Central memory CD8-positive, alpha-beta T cell (primary cell): ENCODE data around the gene MYPN.

Source experiments
- ATAC-seq: fragments of 150-1000 bp; cut with Tn5 transposase; replicated peaks from 2 replicates; pipeline ENCODE4 v1.10.0; 2022; ENCODE audit warnings: mild to moderate bottlenecking, moderate FRiP score, moderate number of reproducible peaks; ENCODE audit not compliant: poor library complexity, severe bottlenecking; ENCODE audit errors: extremely low read depth
- DNase-seq, 2 donors: peaks; one replicate each; pipeline ENCODE4 v3.0.0; 2021; ENCODE audit warnings: low spot score in 2 of 2
- H3K27ac Mint-ChIP-seq: one replicate; pipeline ENCODE4 v1.8.0; 2022; ENCODE audit warnings: low read depth, mild to moderate bottlenecking, moderate library complexity, mixed read lengths
- H3K27me3 Mint-ChIP-seq: one replicate; pipeline ENCODE4 v1.8.0; 2022; ENCODE audit warnings: mixed read lengths
- H3K36me3 Mint-ChIP-seq: one replicate; pipeline ENCODE4 v1.8.0; 2022; ENCODE audit warnings: mild to moderate bottlenecking, moderate library complexity, mixed read lengths; ENCODE audit not compliant: insufficient read depth
- H3K4me1 Mint-ChIP-seq: one replicate; pipeline ENCODE4 v1.8.0; 2022; ENCODE audit warnings: mixed read lengths
- H3K4me3 Mint-ChIP-seq: one replicate; pipeline ENCODE4 v1.8.0; 2022; ENCODE audit warnings: mild to moderate bottlenecking, moderate library complexity, mixed read lengths
- H3K9me3 Mint-ChIP-seq: one replicate; pipeline ENCODE4 v1.8.0; 2022; ENCODE audit warnings: mixed read lengths

The MYPN gene

GRCh38 chr10:68121852-68122251, 12.6 kb downstream of the MYPN start:
- H3K4me3 Mint-ChIP-seq: no peak overlapping the region
- H3K36me3 Mint-ChIP-seq: peaks cover 1% of the 10 kb centered on the region
- ATAC-seq (no peak), DNase-seq (no peak)
- no peaks in the 10 kb centered on the region for H3K9me3 Mint-ChIP-seq
- peaks cover 5% of the 10 kb centered on the region for H3K4me1 Mint-ChIP-seq
- H3K27ac Mint-ChIP-seq: no peak overlapping the region
- H3K27me3 Mint-ChIP-seq: peaks cover 29% of the 10 kb centered on the region

- ATAC-seq: no peak
- Mint-ChIP-seq H3K4me1 (no peaks in the 10 kb centered on the region), H3K27ac (no peak overlapping the region), H3K4me3 (no peak overlapping the region), H3K36me3 (no peaks in the 10 kb centered on the region), H3K27me3 (peaks cover 17% of the 10 kb centered on the region), H3K9me3 (no peaks in the 10 kb centered on the region)
- DNase-seq: no peak
These were observed 15.4 kb downstream of the MYPN start for GRCh38 chr10:68124718-68125117.

GRCh38 chr10:68125772-68126171, 16.5 kb downstream of the MYPN start:
- H3K27ac Mint-ChIP-seq: no peak overlapping the region
- peaks cover 7% of the 10 kb centered on the region for H3K27me3 Mint-ChIP-seq
- H3K4me3 Mint-ChIP-seq: no peak overlapping the region
- no peak for DNase-seq
- no peaks in the 10 kb centered on the region for H3K4me1 Mint-ChIP-seq
- H3K9me3 Mint-ChIP-seq: no peaks in the 10 kb centered on the region
- H3K36me3 Mint-ChIP-seq: no peaks in the 10 kb centered on the region
- no peak for ATAC-seq

DNA sequence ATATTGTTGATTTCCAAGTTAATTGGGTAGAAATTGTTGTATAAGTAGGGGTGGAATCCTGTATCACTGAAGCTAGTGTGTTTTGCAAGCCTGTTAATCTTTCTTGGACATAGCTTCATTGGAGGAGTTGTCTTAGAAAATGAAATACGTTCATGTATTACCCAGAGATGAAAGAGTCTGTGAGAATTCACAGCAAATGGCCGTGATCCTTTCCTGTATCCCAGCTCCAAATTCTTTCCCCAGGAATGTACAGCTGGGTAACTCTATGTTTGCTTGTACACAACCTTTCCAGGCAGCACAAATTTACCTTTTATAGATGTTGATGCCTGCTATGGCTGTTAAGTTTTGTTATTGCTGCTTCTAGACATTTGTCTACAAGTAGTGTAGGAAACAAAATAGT, 18.7 kb downstream of the MYPN start:
- no peak for DNase-seq
- H3K4me3 Mint-ChIP-seq: no peak overlapping the region
- H3K27me3 Mint-ChIP-seq: no peaks in the 10 kb centered on the region
- no peaks in the 10 kb centered on the region for H3K36me3 Mint-ChIP-seq
- H3K27ac Mint-ChIP-seq: no peak overlapping the region
- ATAC-seq: no peak
- no peaks in the 10 kb centered on the region for H3K4me1 Mint-ChIP-seq
- H3K9me3 Mint-ChIP-seq: no peaks in the 10 kb centered on the region

- Mint-ChIP-seq H3K27ac (no peak overlapping the region), H3K36me3 (no peaks in the 10 kb centered on the region), H3K4me3 (no peak overlapping the region), H3K9me3 (no peaks in the 10 kb centered on the region), H3K4me1 (no peaks in the 10 kb centered on the region), H3K27me3 (no peaks in the 10 kb centered on the region)
- ATAC-seq: no peak
- DNase-seq: no peak
These were observed 23.1 kb downstream of the MYPN start for GRCh38 chr10:68132391-68132790.

GRCh38 chr10:68133523-68133922, 24.2 kb downstream of the MYPN start:
- Mint-ChIP-seq H3K27me3 (no peaks in the 10 kb centered on the region), H3K4me1 (no peaks in the 10 kb centered on the region), H3K27ac (no peak overlapping the region), H3K36me3 (no peaks in the 10 kb centered on the region), H3K4me3 (no peak overlapping the region), H3K9me3 (no peaks in the 10 kb centered on the region)
- DNase-seq (no peak), ATAC-seq (no peak)

DNA sequence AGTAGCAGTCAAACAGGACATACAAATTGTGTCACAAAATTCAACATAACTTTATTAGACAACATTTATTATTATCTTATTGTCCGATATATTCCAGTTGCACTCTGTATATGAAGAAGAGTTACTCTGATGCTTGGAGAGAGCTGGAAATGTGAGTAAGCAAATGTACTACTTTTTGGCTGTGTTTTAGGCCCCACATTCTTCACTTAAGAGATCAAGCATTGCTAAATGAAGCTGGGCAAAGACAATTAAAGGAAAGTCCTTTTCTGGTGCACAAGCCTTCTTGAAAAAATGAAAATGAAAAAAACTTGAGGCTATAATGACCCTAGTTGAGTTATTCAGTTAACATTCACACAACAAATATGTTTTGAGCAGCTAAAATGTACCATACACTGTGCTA, 26.1 kb downstream of the MYPN start:
- Mint-ChIP-seq H3K27ac (no peak overlapping the region), H3K36me3 (no peaks in the 10 kb centered on the region), H3K4me1 (no peaks in the 10 kb centered on the region), H3K4me3 (no peak overlapping the region), H3K9me3 (no peaks in the 10 kb centered on the region), H3K27me3 (peaks cover 12% of the 10 kb centered on the region)
- no peak for ATAC-seq
- no peak for DNase-seq

DNA sequence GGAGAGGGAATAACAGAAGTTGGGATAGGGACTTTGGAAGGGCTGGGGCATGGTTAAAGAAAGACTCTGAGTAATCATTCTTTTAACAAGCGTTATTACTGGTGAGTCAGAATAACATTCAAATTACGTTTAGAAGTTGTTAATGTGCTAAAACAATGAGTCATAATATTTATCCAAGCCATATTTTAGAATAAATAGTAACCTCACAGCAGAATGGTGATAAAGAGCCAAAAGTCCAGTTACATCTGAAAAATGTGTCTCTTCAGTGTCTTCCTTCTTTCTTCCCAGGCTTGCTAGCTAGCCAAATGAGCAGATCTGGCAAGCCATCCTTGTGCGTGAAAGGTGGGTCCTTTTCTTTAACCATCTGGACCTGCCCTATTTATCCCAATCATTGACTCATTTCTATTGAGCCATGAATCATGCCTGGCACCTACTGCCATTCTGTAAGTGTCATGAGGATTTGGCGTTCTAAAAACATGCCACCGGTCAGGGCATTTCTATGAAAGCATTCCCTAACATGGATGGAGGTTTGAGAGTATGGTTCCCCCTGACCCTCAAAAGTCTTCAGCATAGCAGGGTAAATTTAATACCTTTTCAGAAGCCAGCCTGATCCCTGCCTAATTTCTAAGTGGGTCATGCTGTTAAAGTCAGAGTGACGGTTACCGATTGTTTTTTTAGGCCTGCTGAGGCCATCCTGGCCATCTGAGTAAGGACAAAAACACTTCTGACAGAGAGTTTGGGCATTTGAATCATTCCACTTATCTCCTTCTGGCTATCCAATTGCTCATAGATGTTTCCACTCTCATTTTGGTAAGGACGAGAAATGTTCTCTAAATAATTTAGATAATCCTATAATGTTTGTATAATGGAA, 26.9 kb downstream of the MYPN start:
- ATAC-seq (no peak), DNase-seq (no peak)
- Mint-ChIP-seq H3K9me3 (no peaks in the 10 kb centered on the region), H3K4me1 (no peaks in the 10 kb centered on the region), H3K27me3 (peaks cover 12% of the 10 kb centered on the region), H3K36me3 (no peaks in the 10 kb centered on the region), H3K27ac (no peak overlapping the region), H3K4me3 (no peak overlapping the region)

- H3K4me1 Mint-ChIP-seq: no peaks in the 10 kb centered on the region
- no peaks in the 10 kb centered on the region for H3K9me3 Mint-ChIP-seq
- DNase-seq (no peak), ATAC-seq (no peak)
- H3K27me3 Mint-ChIP-seq: peaks cover 12% of the 10 kb centered on the region
- H3K27ac Mint-ChIP-seq: no peak overlapping the region
- no peaks in the 10 kb centered on the region for H3K36me3 Mint-ChIP-seq
- no peak overlapping the region for H3K4me3 Mint-ChIP-seq
These were observed 27.9 kb downstream of the MYPN start for GRCh38 chr10:68137171-68137570.

DNA sequence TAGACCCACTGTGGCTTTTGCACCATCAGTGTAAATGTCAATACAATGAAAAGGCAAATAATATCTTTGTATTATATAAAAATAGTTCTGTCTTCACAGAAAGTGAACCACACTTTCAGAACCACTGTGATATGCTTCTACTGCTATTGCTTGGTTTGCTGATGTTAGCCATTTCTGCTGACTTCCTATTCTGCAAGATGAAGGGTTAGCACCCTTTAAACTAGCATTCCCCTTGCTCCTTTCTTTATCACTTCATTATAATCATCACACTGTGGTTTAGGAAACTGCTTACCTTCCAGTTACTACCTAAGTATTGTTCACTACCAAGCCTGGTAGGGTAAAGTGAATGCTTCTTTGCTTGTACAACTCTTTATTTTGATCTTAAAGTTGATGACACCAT, 29.2 kb downstream of the MYPN start:
- DNase-seq (no peak), ATAC-seq (no peak)
- peaks cover 12% of the 10 kb centered on the region for H3K27me3 Mint-ChIP-seq
- H3K27ac Mint-ChIP-seq: no peak overlapping the region
- H3K36me3 Mint-ChIP-seq: no peaks in the 10 kb centered on the region
- no peaks in the 10 kb centered on the region for H3K9me3 Mint-ChIP-seq
- H3K4me3 Mint-ChIP-seq: no peak overlapping the region
- no peaks in the 10 kb centered on the region for H3K4me1 Mint-ChIP-seq

- Mint-ChIP-seq H3K27ac (no peak overlapping the region), H3K27me3 (peaks cover 12% of the 10 kb centered on the region)
- DNase-seq: no peak
These were observed 30.4 kb downstream of the MYPN start for GRCh38 chr10:68139448-68140272.

DNA sequence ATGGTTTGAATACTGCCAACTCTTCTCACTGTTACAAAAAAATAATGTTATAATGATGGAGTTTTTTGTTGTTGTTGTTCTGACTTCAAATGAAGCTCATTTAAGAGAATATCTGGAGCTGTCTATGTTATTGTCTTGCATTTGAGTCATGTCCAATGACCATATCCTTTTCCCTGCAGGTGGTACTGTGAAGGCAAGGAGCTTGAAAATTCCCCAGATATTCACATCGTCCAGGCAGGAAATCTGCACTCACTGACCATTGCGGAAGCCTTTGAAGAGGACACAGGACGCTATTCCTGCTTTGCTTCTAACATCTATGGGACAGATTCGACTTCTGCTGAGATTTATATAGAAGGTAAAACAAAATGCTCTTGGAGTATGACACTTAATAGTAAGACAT, 33.5 kb downstream of the MYPN start:
- ATAC-seq: no peak
- H3K4me1 Mint-ChIP-seq: no peaks in the 10 kb centered on the region
- H3K36me3 Mint-ChIP-seq: no peaks in the 10 kb centered on the region
- H3K9me3 Mint-ChIP-seq: no peaks in the 10 kb centered on the region
- H3K4me3 Mint-ChIP-seq: no peak overlapping the region
- no peak for DNase-seq
- peaks cover 12% of the 10 kb centered on the region for H3K27me3 Mint-ChIP-seq
- H3K27ac Mint-ChIP-seq: no peak overlapping the region

More at GRCh38 chr10:68139448-68140272, 30.4 kb downstream of the MYPN start:
- no peaks in the 10 kb centered on the region for H3K9me3 Mint-ChIP-seq
- H3K4me3 Mint-ChIP-seq: no peak overlapping the region
- H3K4me1 Mint-ChIP-seq: no peaks in the 10 kb centered on the region
- no peak for ATAC-seq
- no peaks in the 10 kb centered on the region for H3K36me3 Mint-ChIP-seq

DNA sequence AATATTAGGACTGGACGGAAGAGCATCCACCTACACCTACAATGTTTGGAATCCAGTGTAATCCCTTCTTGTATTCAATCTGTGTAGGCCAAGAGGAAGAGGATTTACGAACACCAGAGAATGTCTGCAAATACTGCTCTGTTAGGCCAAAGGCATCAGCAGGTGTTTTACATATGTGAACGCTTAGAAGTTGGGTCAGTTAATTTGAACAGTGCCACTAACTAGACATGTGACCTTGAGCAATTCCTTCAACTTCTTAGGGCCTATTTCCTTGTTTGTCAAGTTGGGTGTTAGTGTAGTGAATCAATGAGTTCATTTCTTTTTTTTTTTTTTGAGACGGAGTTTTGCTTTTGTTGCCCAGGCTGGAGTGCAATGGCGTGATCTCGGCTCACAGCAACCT, 35.4 kb downstream of the MYPN start:
- peaks cover 2% of the 10 kb centered on the region for H3K27me3 Mint-ChIP-seq

More for the DNA sequence above, 35.4 kb downstream of the MYPN start:
- no peaks in the 10 kb centered on the region for H3K4me1 Mint-ChIP-seq
- H3K36me3 Mint-ChIP-seq: no peaks in the 10 kb centered on the region
- ATAC-seq: no peak
- H3K4me3 Mint-ChIP-seq: no peak overlapping the region
- DNase-seq: no peak
- no peaks in the 10 kb centered on the region for H3K9me3 Mint-ChIP-seq
- H3K27ac Mint-ChIP-seq: no peak overlapping the region
